GM19025 (cell line): ENCODE measurements around the gene TDP1.
"Not testable (repeated sequence)": the region's sequence is repeated elsewhere in the genome, so short reads cannot be mapped to it uniquely, and the experiment has no call there.

Experiments used
- ATAC-seq: cut with Tn5 transposase; IDR thresholded peaks from one replicate; pipeline ENCODE4 v1.9.1; 2021; ENCODE audit warnings: mild to moderate bottlenecking, low read depth, moderate library complexity; ENCODE audit not compliant: unreplicated experiment

TDP1 gene

GRCh38 chr14:90089486-90089885, 133.8 kb downstream of the TDP1 start:
- not testable (repeated sequence) for ATAC-seq

- no peak for ATAC-seq
Measured at GRCh38 chr14:90091393-90091792, 135.7 kb downstream of the TDP1 start.

GRCh38 chr14:90093942-90094595, 138.3 kb downstream of the TDP1 start:
- ATAC-seq = no peak
